ENCODE measurements around the gene ZDHHC23.

- no peak for TF ChIP-seq FOXM1 (IDR thresholded peaks at IDR 0.05; ENCODE audit: borderline replicate concordance, low read depth)
- peak; percentile 50 for TF ChIP-seq NFIC (IDR thresholded peaks at IDR 0.05)
- TF ChIP-seq RAD21 (IDR thresholded peaks at IDR 0.05; ENCODE audit: low read depth), result no peak
- no peak for TF ChIP-seq EP300 (IDR thresholded peaks at IDR 0.05; ENCODE audit: borderline replicate concordance)
- peak; percentile 84 for TF ChIP-seq CEBPB (IDR thresholded peaks at IDR 0.05)
- TF ChIP-seq MAX (IDR thresholded peaks at IDR 0.05), result no peak
Observed at GRCh38 chr3:113968986-113969385, 21.2 kb downstream of the ZDHHC23 start.

All from Ishikawa (cell line).